Urinary bladder (tissue), 4 donors: ENCODE results near the gene KRTAP3-2. TPM values are rescaled to one million over a fixed set of nuclear protein-coding genes. Genes with fewer than 3 reads are reported as not detected.
"Not testable (repeated sequence)": the region's sequence is repeated elsewhere in the genome, so short reads cannot be mapped to it uniquely, and the experiment has no call there.

Source experiments
- DNase-seq: peaks from one replicate; pipeline ENCODE4 v3.0.0-alpha.2; 2015; ENCODE audit errors: extremely low spot score
- H3K27ac ChIP-seq: one replicate; pipeline ENCODE4 v1.5.1; 2013; ENCODE audit warnings: low read depth, mild to moderate bottlenecking, moderate library complexity
- H3K36me3 ChIP-seq: one replicate; pipeline ENCODE4 v1.6.1; 2013; ENCODE audit warnings: mild to moderate bottlenecking, moderate library complexity; ENCODE audit not compliant: insufficient read depth
- H3K4me1 ChIP-seq: one replicate; pipeline ENCODE4 v1.6.1; 2013; ENCODE audit warnings: mild to moderate bottlenecking, moderate library complexity; ENCODE audit not compliant: insufficient read depth
- H3K4me3 ChIP-seq: one replicate; pipeline ENCODE4 v1.5.1; 2013; ENCODE audit warnings: low read depth, low read length
- WGBS: extraction: QIAGEN DNeasy Blood & Tissue Kit; methylation state at CpG from one replicate; pipeline ENCODE4 v1.1.7; 2013; 5-methylcytosine and 5-hydroxymethylcytosine counted together
- polyA plus RNA-seq: library from polyadenylated mRNA; stranded (reverse); fragments of 200-250 nt; gene quantifications from one replicate; pipeline ENCODE4 v1.2.3, GENCODE V29; 2013
- total RNA-seq: library from RNA; depleted of rRNA; stranded (reverse); fragments of >200 nt; gene quantifications from one replicate; pipeline ENCODE4 v1.2.3, GENCODE V29; 2014
- donor health status: healthy with polysubstance abuse.
- donor health status: healthy.

The KRTAP3-2 gene
- total RNA-seq: not detected
- not detected for polyA plus RNA-seq

DNA sequence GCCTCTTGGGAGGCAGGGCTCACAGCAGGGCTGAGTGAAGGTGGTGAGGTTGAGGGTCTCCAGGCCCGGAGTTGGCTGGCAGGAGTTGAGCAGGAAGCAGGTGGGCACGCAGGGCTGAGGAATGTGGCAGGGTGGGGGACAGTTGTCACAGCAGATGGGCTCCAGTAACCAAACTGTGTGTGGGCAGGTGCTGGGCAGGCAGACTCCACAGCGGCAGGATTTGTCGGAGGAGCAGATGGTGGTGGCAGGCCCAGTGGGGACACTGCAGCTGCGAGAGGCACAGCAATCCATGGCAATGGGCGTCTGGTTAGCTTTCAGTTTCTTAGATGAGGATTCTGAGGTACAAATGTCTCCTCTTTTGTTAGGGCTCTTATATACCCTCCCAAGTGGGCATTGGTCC is at the start of gene KRTAP3-2:
KRTAP3-2 (minus strand) TSS at position 344 of the 400 bp plus-strand sequence; CDS start at position 291, 53 bp downstream.
- DNase-seq, H3K36me3 ChIP-seq, H3K4me3 ChIP-seq, H3K4me1 ChIP-seq, H3K27ac ChIP-seq: not testable (repeated sequence)
- WGBS: 88% methylated on average over 6 of the region's 6 CpGs

DNA sequence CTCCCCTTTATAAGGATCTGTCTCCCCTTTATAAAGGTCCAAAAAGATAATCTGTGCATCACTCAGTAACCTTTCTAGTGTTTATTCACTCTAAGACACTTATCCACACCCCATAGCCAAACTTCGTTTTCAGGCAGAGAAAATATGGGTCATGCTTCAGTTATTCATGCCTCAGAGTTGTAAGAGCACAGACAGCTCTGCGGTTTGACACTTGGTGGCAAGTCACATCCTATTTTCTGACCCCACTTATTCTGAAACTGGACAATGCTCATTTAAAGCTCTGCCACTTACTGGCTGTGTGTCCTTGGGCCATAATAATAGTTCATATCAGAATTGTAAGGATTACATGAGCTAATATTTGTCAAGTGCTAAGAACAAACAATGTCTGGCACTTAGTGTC is 49.4 kb upstream of the KRTAP3-2 start:
- no peaks in the 10 kb centered on the region for H3K36me3 ChIP-seq
- no peak overlapping the region for H3K4me3 ChIP-seq
- no peak for DNase-seq
- no peaks in the 10 kb centered on the region for H3K4me1 ChIP-seq
- WGBS: 49% methylated on average over 2 of the region's 2 CpGs
- H3K27ac ChIP-seq: no peak overlapping the region

DNA sequence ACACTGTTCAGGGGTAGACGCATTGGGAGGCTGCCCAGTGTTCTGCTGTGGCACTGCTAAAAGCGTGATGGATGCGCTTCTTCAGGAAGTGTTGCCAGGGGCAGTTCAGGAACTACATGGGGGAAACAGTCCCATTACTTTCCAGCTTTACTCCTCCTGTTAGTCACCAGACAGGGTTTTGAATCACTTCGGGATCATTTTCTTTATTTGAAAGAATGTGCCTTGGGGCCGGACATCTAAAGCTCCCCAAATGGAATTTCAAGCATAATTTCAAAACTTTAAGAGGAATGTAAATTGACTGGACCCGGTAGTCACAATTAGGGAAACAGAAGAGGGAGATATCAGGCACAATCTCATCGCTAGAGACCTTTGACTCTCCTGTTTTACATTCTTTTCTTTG is 48.7 kb upstream of the KRTAP3-2 start:
- Histone ChIP-seq H3K27ac (no peak overlapping the region), H3K4me3 (no peak overlapping the region), H3K36me3 (no peaks in the 10 kb centered on the region), H3K4me1 (no peaks in the 10 kb centered on the region)
- no peak for DNase-seq
- 52% methylated on average over 7 of the region's 7 CpGs for WGBS

DNA sequence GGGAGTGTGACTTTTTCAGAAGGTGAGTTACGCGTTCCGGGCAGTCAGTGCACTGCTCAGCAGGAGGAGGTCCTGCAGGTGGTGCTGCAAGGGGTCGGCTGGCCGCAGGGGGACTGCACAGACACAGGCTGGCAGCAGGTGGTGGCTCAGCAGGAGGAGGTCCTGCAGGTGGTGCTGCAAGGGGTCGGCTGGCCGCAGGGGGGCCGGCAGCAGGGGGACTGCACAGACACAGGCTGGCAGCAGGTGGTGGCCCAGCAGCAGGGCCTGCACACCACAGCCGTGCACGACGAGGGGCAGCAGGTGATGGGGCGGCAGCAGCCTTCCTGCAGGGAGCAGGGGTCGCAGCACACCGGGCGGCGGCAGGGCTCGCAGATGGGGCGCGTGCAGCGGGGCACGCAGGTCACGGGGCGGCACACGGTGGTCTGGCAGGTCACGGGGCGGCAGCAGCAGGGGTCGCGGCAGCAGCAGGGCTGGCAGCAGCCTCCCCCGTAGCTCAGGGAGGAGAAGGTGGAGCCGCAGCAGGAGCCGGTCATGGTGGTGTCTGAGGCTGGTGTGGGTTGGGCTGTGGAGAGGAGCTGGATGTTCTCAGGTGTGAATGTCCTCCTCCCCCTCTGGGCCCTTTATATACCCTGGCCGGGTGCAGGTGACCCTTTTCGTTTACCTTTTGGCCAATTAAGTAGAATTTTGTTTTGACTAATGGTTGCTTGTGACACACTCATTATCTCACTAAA is 47.2 kb upstream of the KRTAP3-2 start, which contains the start of gene KRTAP2-1:
KRTAP2-1 (minus strand) TSS at position 582 of the 731 bp plus-strand sequence; CDS start at position 533, 49 bp downstream.
- not testable (repeated sequence) for DNase-seq, H3K36me3 ChIP-seq, H3K4me1 ChIP-seq, H3K4me3 ChIP-seq, H3K27ac ChIP-seq
- WGBS: 53% methylated on average over 10 of the region's 33 CpGs

DNA sequence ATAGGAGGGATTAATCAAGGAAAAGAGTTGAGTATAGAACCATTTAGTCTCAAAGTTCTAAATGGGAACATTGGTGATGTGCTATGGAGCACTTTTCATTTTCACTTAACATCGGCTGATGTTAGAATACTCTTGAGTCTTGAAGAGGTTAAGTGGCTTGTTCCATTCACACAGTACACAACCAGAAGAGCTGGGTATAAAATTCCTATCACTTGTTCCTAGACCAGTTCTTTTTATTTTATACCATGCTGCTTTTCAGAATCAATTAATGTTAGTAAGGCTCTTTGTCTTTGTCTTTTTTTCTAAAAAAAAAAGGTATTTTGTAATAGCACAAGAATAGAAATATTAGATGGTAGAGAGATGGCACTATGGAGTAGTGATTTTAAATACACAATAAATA is 43.2 kb upstream of the KRTAP3-2 start:
- 97% methylated on average over 1 of the region's 1 CpG for WGBS
- Histone ChIP-seq H3K4me3 (no peak overlapping the region), H3K27ac (no peak overlapping the region), H3K36me3 (no peaks in the 10 kb centered on the region), H3K4me1 (no peaks in the 10 kb centered on the region)
- DNase-seq: no peak

DNA sequence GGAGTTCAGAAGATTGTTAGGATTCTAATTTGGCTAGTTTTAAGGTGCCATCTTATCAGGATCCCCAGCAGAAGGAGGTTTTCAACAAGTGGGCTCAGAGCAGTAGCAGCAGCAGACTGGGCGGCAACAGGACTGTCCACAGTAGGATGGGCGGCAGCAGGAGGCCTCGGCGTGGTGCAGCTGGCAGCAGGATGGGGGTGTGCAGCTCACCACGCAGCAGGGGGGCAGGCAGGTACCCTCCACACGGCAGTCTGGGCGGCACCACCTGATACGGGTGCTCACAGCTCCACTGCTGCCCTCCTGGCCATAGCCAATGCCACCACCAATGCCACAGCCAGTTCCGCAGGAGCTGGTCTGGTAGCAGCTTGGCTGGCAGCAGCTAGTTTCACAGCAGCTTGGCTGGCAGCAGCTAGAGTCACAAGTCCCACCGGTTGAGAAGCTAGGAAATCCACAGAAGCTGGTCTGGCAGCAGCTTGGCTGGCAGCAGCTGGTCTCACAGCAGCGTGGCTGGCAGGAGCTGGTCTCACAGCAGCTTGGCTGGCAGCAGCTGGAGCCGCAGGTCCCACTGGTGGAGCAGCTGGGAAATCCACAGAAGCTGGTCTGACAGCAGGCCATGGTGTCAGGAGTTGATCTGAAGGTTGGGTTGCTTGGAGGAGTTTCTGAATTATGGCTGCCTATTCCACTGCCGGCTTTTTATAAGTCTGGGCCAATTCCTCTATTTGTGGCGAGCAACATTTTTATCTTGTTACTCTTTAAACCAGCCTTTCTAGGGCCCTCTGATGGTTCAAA is 41.3 kb upstream of the KRTAP3-2 start, which contains the start of gene KRTAP1-1:
KRTAP1-1 (minus strand) TSS at position 668 of the 789 bp plus-strand sequence; CDS start at position 615, 53 bp downstream.
- 74% methylated on average over 14 of the region's 14 CpGs for WGBS
- not testable (repeated sequence) for DNase-seq

DNA sequence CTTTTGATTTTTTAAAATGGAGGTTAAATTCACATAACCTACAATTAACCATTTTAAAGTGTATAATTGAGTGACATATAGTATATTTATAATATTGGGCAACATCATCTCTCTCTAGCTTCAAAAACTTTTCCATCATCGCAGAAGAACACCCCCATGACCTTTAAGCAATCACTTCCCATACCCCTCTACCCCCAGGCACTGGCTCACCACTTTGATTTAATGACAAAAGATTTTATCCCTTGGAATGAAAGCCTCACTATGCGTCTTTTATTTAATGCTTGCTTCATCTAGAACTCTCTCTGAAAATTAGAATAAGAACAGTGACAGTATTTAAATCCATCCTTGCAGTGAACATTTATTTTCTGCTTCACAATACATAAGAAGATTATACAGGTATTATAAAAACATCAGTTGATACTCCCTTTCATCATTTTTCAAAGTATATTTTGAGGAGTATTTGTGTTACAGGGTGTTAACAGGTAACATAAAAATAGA is 38.2 kb upstream of the KRTAP3-2 start:
- no peaks in the 10 kb centered on the region for H3K36me3 ChIP-seq
- H3K4me3 ChIP-seq: no peak overlapping the region
- 75% methylated on average over 2 of the region's 2 CpGs for WGBS
- no peaks in the 10 kb centered on the region for H3K4me1 ChIP-seq
- no peak overlapping the region for H3K27ac ChIP-seq
- no peak for DNase-seq

More for the DNA sequence above, 41.3 kb upstream of the KRTAP3-2 start, which contains the start of gene KRTAP1-1:
- H3K4me1 ChIP-seq, H3K4me3 ChIP-seq, H3K36me3 ChIP-seq, H3K27ac ChIP-seq: not testable (repeated sequence)

DNA sequence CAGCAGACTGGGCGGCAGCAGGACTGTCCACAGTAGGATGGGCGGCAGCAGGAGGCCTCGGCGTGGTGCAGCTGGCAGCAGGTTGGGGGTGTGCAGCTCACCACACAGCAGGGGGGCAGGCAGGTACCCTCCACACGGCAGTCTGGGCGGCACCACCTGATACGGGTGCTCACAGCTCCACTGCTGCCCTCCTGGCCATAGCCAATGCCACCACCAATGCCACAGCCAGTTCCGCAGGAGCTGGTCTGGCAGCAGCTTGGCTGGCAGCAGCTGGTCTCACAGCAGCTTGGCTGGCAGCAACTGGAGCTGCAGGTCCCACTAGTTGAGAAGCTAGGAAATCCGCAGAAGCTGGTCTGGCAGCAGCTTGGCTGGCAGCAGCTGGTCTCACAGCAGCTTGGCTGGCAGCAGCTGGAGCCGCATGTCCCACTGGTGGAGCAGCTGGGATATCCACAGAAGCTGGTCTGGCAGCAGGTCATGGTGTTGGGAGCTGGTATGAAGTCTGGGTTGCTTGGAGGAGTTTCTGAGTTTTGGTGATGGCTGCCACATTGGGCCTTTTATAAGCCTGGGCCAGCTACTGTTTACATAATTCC is 34.7 kb upstream of the KRTAP3-2 start, which contains the start of gene KRTAP1-3:
KRTAP1-3 (minus strand) TSS at position 529 of the 590 bp plus-strand sequence; CDS start at position 476, 53 bp downstream.
- 88% methylated on average over 10 of the region's 10 CpGs for WGBS
- DNase-seq, H3K27ac ChIP-seq, H3K36me3 ChIP-seq, H3K4me1 ChIP-seq, H3K4me3 ChIP-seq: not testable (repeated sequence)

DNA sequence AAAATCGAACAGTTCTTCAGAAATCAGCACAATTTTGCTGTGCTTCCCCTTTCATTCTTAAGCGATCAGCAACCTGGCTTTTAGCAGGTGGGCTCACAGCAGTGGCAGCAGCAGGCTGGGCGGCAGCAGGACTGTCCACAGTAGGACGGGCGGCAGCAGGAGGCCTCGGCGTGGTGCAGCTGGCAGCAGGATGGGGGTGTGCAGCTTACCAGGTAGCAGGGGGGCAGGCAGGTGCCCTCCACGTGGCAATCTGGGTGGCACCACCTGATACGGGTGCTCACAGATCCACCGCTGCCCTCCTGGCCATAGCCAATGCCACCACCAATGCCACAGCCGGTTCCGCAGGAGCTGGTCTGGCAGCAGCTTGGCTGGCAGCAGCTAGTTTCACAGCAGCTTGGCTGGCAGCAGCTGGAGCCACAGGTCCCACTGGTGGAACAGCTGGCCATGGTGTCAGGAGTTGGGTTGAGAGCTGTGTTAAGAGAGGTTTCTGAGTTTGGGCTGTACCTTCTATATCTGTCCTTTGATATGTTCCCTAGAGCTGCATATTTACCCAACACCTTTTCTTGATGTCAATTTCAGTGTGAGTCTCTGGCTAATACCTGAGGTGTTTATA is 30.0 kb upstream of the KRTAP3-2 start, which contains the start of gene KRTAP1-4:
KRTAP1-4 (minus strand) TSS at position 563 of the 613 bp plus-strand sequence; CDS start at position 446, 117 bp downstream.
- H3K4me3 ChIP-seq: no peak within 1 kb of the TSS
- DNase-seq: no peak
- H3K36me3 ChIP-seq: no peaks in the 10 kb centered on the region
- no peaks in the 10 kb centered on the region for H3K4me1 ChIP-seq
- WGBS: 90% methylated on average over 12 of the region's 12 CpGs
- H3K27ac ChIP-seq: no peak within 1 kb of the TSS

DNA sequence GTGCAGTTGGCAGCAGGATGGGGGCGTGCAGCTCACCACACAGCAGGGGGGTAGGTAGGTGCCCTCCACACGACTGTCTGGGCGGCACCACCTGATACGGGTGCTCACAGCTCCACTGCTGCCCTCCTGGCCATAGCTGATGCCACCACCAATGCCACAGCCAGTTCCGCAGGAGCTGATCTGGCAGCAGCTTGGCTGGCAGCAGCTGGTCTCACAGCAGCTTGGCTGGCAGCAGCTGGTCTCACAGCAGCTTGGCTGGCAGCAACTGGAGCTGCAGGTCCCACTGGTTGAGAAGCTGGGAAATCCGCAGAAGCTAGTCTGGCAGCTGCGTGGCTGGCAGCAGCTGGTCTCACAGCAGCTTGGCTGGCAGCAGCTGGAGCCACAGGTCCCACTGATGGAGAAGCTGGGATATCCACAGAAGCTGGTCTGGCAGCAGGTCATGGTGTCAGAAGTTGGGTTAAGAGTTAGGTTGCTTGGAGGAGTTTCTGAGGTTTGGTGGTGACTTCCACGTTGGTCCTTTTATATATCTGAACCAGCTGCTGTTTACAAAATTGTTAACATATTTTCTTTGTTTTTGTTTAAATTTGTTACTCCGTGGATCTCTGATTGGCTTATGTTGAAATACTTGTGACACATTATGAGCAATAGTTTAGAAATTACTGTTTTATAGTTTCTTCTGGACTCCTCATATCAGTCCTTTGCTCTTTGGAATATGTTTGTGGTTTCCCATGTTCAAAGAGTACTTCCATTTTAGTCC is 27.2 kb upstream of the KRTAP3-2 start, which contains the start of gene KRTAP1-5:
KRTAP1-5 (minus strand) TSS at position 494 of the 757 bp plus-strand sequence; CDS start at position 441, 53 bp downstream.
- WGBS: 67% methylated on average over 9 of the region's 9 CpGs
- Histone ChIP-seq H3K4me1 (no peaks in the 10 kb centered on the region), H3K27ac (no peak within 1 kb of the TSS), H3K4me3 (no peak within 1 kb of the TSS), H3K36me3 (no peaks in the 10 kb centered on the region)
- DNase-seq: no peak

DNA sequence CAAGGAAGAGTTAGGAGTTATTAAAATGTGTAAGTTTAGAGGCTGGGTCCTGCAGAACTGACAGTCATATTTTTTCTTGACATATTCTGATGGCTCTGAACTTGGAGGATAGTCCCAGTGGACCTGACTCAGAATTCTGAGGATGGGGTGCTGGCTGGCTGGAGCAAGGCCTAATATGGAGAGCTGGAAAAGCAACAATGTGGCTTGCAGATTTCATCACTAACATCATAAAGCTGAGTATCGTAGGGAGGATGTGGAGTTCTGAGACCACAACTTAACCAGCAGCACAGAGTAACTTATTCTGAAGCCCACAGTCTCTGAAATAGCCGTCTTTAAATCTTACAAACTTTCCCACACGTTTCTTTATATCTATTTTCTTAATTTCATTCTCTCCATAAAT is 25.0 kb upstream of the KRTAP3-2 start:
- 68% methylated on average over 3 of the region's 3 CpGs for WGBS
- no peaks in the 10 kb centered on the region for H3K36me3 ChIP-seq

DNA sequence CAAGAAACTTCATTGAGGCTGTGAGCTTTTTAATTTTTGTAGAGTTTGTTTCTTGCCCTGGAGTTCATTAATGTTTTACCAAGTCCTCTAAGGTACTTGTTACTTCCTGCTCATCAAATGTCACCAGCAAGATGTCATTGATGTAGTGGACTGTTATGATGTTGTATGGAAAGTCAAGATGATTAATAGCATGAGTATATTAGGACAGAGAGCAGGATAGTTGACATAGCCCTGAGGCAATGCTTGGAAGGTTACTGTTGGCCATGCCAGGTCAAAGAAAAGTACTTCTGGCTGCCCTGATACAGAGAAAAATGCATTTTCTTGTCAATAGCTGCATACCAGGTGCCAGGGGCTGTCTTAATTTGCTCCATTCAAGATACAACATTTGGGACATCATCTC is 20.6 kb upstream of the KRTAP3-2 start:
- no peak for DNase-seq
- Histone ChIP-seq H3K27ac (no peak overlapping the region), H3K36me3 (no peaks in the 10 kb centered on the region), H3K4me1 (no peaks in the 10 kb centered on the region), H3K4me3 (no peak overlapping the region)

More for the DNA sequence above, 25.0 kb upstream of the KRTAP3-2 start:
- Histone ChIP-seq H3K4me3 (no peak overlapping the region), H3K4me1 (no peaks in the 10 kb centered on the region), H3K27ac (no peak overlapping the region)
- no peak for DNase-seq
